IMR-90 (cell line): Measurements from ENCODE around the gene PPP1CB. TPM values are rescaled to one million over a fixed set of nuclear protein-coding genes. Genes with fewer than 3 reads are reported as not detected.
A peak's percentile ranks its signal among the peaks of the same experiment; 100 is the strongest.

Source experiments
- ATAC-seq: fragments of 200-7000 bp; cut with Tn5 transposase; 2 replicates; pipeline ENCODE4 v1.9.1; 2020; ENCODE audit warnings: low read depth, mild to moderate bottlenecking, moderate library complexity
- BruUV-seq: library from RNA; stranded (reverse); fragments of 400-500 nt; replicated peaks from 2 replicates; lab custom pipeline; 2021; lab: Mats Ljungman, UMichigan
- CTCF ChIA-PET: fragments of 300-600 bp; formaldehyde crosslinking; extraction: SDS; loops from one replicate; lab custom pipeline; 2021; ENCODE audit warnings: antibody characterized with exemption; lab: Yijun Ruan, JAX
- POLR2A ChIA-PET: fragments of 300-600 bp; sonication (Branson Sonifier 250); formaldehyde crosslinking; loops from one replicate; lab custom pipeline; 2022; ENCODE audit warnings: antibody characterized with exemption; ENCODE audit not compliant: unreplicated experiment; lab: Charles Lee
- DNase-seq: peaks from one replicate; pipeline ENCODE4 v3.0.0; 2013
- H2AFZ ChIP-seq: replicated peaks from 2 replicates; pipeline ENCODE3; 2013; ENCODE audit warnings: low read length, mild to moderate bottlenecking; ENCODE audit not compliant: poor library complexity
- H2AK5ac ChIP-seq: 2 replicates; pipeline ENCODE4 v1.6.1; 2013; ENCODE audit warnings: low read depth, low read length, inconsistent platforms
- H2AK9ac ChIP-seq: replicated peaks from 2 replicates; pipeline ENCODE3; 2013; ENCODE audit warnings: mild to moderate bottlenecking, low read depth, low read length, moderate library complexity; ENCODE audit not compliant: poor library complexity
- H2BK120ac ChIP-seq: 2 replicates; pipeline ENCODE4 v1.6.1; 2013; ENCODE audit warnings: low read depth, low read length, inconsistent platforms
- H2BK15ac ChIP-seq: 3 replicates; pipeline ENCODE4 v1.6.1; 2013; ENCODE audit warnings: low read depth, low read length, inconsistent platforms
- H2BK20ac ChIP-seq: 2 replicates; pipeline ENCODE4 v1.6.1; 2013; ENCODE audit warnings: low read depth, mild to moderate bottlenecking, inconsistent platforms, low read length, moderate library complexity
- H2BK5ac ChIP-seq: 2 replicates; pipeline ENCODE4 v1.6.1; 2013; ENCODE audit warnings: mild to moderate bottlenecking, low read depth, low read length, inconsistent platforms; ENCODE audit not compliant: poor library complexity, severe bottlenecking
- H3K14ac ChIP-seq: replicated peaks from 2 replicates; pipeline ENCODE4 v1.6.1; 2013; ENCODE audit warnings: low read depth, low read length, inconsistent platforms
- H3K18ac ChIP-seq: 2 replicates; pipeline ENCODE4 v1.6.1; 2013; ENCODE audit warnings: low read depth, low read length, control low read depth
- H3K23ac ChIP-seq: 2 replicates; pipeline ENCODE4 v1.6.1; 2013; ENCODE audit warnings: low read depth, low read length, inconsistent platforms
- H3K27ac ChIP-seq: 2 replicates; pipeline ENCODE4 v1.5.1; 2013; ENCODE audit warnings: mild to moderate bottlenecking, control low read depth, low read length; ENCODE audit not compliant: insufficient read depth
- H3K27me3 ChIP-seq: 2 replicates; pipeline ENCODE4 v1.6.1; 2013; ENCODE audit warnings: low read length; ENCODE audit not compliant: control insufficient read depth, insufficient read depth
- H3K36me3 ChIP-seq: 2 replicates; pipeline ENCODE4 v1.6.1; 2013; ENCODE audit warnings: low read length, mixed read lengths; ENCODE audit not compliant: control insufficient read depth, insufficient read depth
- H3K4ac ChIP-seq: 2 replicates; pipeline ENCODE4 v1.6.1; 2013; ENCODE audit warnings: low read depth, low read length, inconsistent platforms
- H3K4me1 ChIP-seq: 2 replicates; pipeline ENCODE4 v1.6.1; 2013; ENCODE audit warnings: low read length, mixed read lengths; ENCODE audit not compliant: control insufficient read depth, insufficient read depth
- H3K4me2 ChIP-seq: 2 replicates; pipeline ENCODE4 v1.6.1; 2013; ENCODE audit warnings: low read depth, mild to moderate bottlenecking, control low read depth, low read length, moderate library complexity
- H3K4me3 ChIP-seq: 2 replicates; pipeline ENCODE4 v1.5.1; 2013; ENCODE audit warnings: low read depth, mild to moderate bottlenecking, control low read depth, low read length, moderate library complexity; ENCODE audit not compliant: insufficient read depth
- H3K56ac ChIP-seq: 2 replicates; pipeline ENCODE4 v1.6.1; 2013; ENCODE audit warnings: low read length, inconsistent platforms; ENCODE audit not compliant: insufficient read depth; ENCODE audit errors: extremely low read depth
- H3K79me1 ChIP-seq, 2 experiments: 2 replicates each; pipeline ENCODE4 v1.6.1; 2013; ENCODE audit warnings: low read length in 2 of 2, inconsistent platforms in 1 of 2, low read depth in 1 of 2
- H3K9ac ChIP-seq: 2 replicates; pipeline ENCODE4 v1.6.1; 2013; ENCODE audit warnings: low read depth, low read length, control low read depth
- H3K9me1 ChIP-seq: 2 replicates; pipeline ENCODE4 v1.6.1; 2013; ENCODE audit warnings: low read length, inconsistent platforms; ENCODE audit not compliant: insufficient read depth
- H3K9me3 ChIP-seq: 2 replicates; pipeline ENCODE4 v1.6.1; 2013; ENCODE audit warnings: low read length; ENCODE audit not compliant: control insufficient read depth, insufficient read depth
- H4K20me1 ChIP-seq: 2 replicates; pipeline ENCODE4 v1.6.1; 2013; ENCODE audit warnings: low read length, inconsistent platforms; ENCODE audit not compliant: insufficient read depth
- H4K5ac ChIP-seq: 2 replicates; pipeline ENCODE4 v1.6.1; 2013; ENCODE audit warnings: mild to moderate bottlenecking, low read depth, low read length, control low read depth
- H4K8ac ChIP-seq, 2 experiments: 2 replicates each; pipeline ENCODE4 v1.6.1; 2013; ENCODE audit warnings: low read depth in 2 of 2, low read length in 2 of 2, control low read depth in 1 of 2, inconsistent platforms in 1 of 2
- H4K91ac ChIP-seq: 2 replicates; pipeline ENCODE4 v1.6.1; 2013; ENCODE audit warnings: low read depth, low read length, inconsistent platforms; ENCODE audit not compliant: insufficient read depth
- BHLHE40 ChIP-seq: fragments of 150-350 bp; IDR thresholded peaks from 2 replicates; pipeline ENCODE4 v1.6.1; 2016; ENCODE audit warnings: mild to moderate bottlenecking, low read depth, low read length
- CEBPB ChIP-seq: IDR thresholded peaks from 2 replicates; pipeline ENCODE4 v1.6.1; 2012; ENCODE audit warnings: low read depth, low read length, improper control_type of control experiment
- CHD1 ChIP-seq: IDR thresholded peaks from 2 replicates; pipeline ENCODE4 v1.6.1; 2012; ENCODE audit warnings: low read depth, low read length, improper control_type of control experiment
- CTCF ChIP-seq: conservative IDR thresholded peaks from 2 replicates; pipeline ENCODE4 v1.5.1; 2012; ENCODE audit warnings: mild to moderate bottlenecking, low read depth, low read length, improper control_type of control experiment
- ELK1 ChIP-seq: fragments of 150-350 bp; IDR thresholded peaks from 2 replicates; pipeline ENCODE4 v1.6.1; 2016; ENCODE audit warnings: low read depth, mild to moderate bottlenecking, low read length, moderate library complexity, borderline replicate concordance
- FOS ChIP-seq: fragments of 150-350 bp; IDR thresholded peaks from 2 replicates; pipeline ENCODE4 v1.6.1; 2016; ENCODE audit warnings: low read depth, low read length
- MAFK ChIP-seq: IDR thresholded peaks from 2 replicates; pipeline ENCODE4 v1.6.1; 2012; ENCODE audit warnings: low read depth, low read length, improper control_type of control experiment
- MAZ ChIP-seq: IDR thresholded peaks from 2 replicates; pipeline ENCODE4 v1.6.1; 2012; ENCODE audit warnings: low read depth, mild to moderate bottlenecking, low read length, improper control_type of control experiment, moderate library complexity, borderline replicate concordance
- MXI1 ChIP-seq: IDR thresholded peaks from 2 replicates; pipeline ENCODE4 v1.6.1; 2012; ENCODE audit warnings: low read depth, mild to moderate bottlenecking, low read length, moderate library complexity, borderline replicate concordance
- POLR2A ChIP-seq: IDR thresholded peaks from 2 replicates; pipeline ENCODE4 v1.6.1; 2012; ENCODE audit warnings: mild to moderate bottlenecking, low read depth, low read length
- RFX5 ChIP-seq: IDR thresholded peaks from 2 replicates; pipeline ENCODE4 v1.8.0; 2012; ENCODE audit warnings: low read depth, mild to moderate bottlenecking, low read length, moderate library complexity
- dilution Hi-C: fragments of 300-500 bp; cut with HindIII; formaldehyde crosslinking; loops from one replicate; pipeline ENCODE4 v1.14.3; 2018; ENCODE audit warnings: low sequenced_read_pairs; ENCODE audit not compliant: unreplicated experiment
- in situ Hi-C: fragments of 300-500 bp; cut with MboI; formaldehyde crosslinking; loops from 3 replicates; pipeline ENCODE4 v1.14.3; 2019; ENCODE audit warnings: low sequenced_read_pairs, inconsistent platforms, mixed read lengths
- intact Hi-C: fragments of 100-400 bp; cut with micrococcal nuclease; formaldehyde crosslinking; loops from 2 replicates; pipeline ENCODE4 v1.10.0; 2022
- polyA plus RNA-seq, 3 experiments: library from polyadenylated mRNA; depleted of rRNA; stranded (reverse); fragments of >200 nt; gene quantifications; 2 replicates each; pipeline ENCODE4 v1.2.3, GENCODE V29; 2012; ENCODE audit warnings: low replicate concordance in 1 of 3
- total RNA-seq: library from RNA; depleted of rRNA; stranded (reverse); fragments of >200 nt; gene quantifications from 2 replicates; pipeline ENCODE4 v1.2.3, GENCODE V29; 2012

The PPP1CB gene
- total and polyA plus RNA-seq, 2 of the 4 experiments (the other 2 are of a cell fraction): 37.7 to 111 TPM

GRCh38 chr2:28729698-28730097 is 21.9 kb upstream of the PPP1CB start:
- Histone ChIP-seq H3K4me3 (no peak overlapping the region), H4K5ac (no peak overlapping the region), H3K23ac (no peak overlapping the region), H3K4me2 (no peak overlapping the region), H4K8ac (no peak overlapping the region), H4K91ac (no peak overlapping the region), H2AFZ (no peak overlapping the region), H3K9me3 (no peaks in the 10 kb centered on the region), H3K27me3 (no peaks in the 10 kb centered on the region), H2BK120ac (no peak overlapping the region), H4K20me1 (no peaks in the 10 kb centered on the region), H3K56ac (no peak overlapping the region), H3K79me1 (no peaks in the 10 kb centered on the region), H2AK5ac (no peak overlapping the region), H2AK9ac (no peak overlapping the region), H2BK20ac (no peak overlapping the region), H3K27ac (no peak overlapping the region), H2BK15ac (no peak overlapping the region), H3K4ac (no peak overlapping the region), H3K36me3 (no peaks in the 10 kb centered on the region), H2BK5ac (no peak overlapping the region), H3K14ac (no peak overlapping the region), H3K4me1 (no peaks in the 10 kb centered on the region), H3K9me1 (peaks cover 6% of the 10 kb centered on the region; the same call in 1 of the 2 replicates), H3K9ac (no peak overlapping the region), H3K18ac (no peak overlapping the region; the same call in 1 of the 2 replicates)
- BruUV-seq: no TSS peak
- in situ Hi-C loops: no loop called here
- ChIA-PET POLR2A (interaction anchor here (0.6 kb wide), 1 partner anchor 20 kb away, joined by 3 read pairs; no protein-coding TSS in a partner anchor), CTCF (interaction anchor here (0.6 to 1.2 kb wide), 2 partner anchors 14 to 135 kb away, joined by 3 to 5 read pairs; no protein-coding TSS in a partner anchor)
- peak; percentile 65 for DNase-seq
- dilution Hi-C loops: no loop called here
- TF ChIP-seq MAFK (no peak), ELK1 (no peak), CTCF (no peak), FOS (no peak), RFX5 (no peak; the same call in 1 of the 2 replicates), CHD1 (no peak), POLR2A (no peak), BHLHE40 (no peak), CEBPB (no peak), MAZ (no peak), MXI1 (no peak)
- intact Hi-C loops: no loop called here
- peak; percentile 78 for ATAC-seq
